GM20431 (cell line): ENCODE measurements around the gene OBP2A.

Source experiments
- in situ Hi-C: fragments of 300-500 bp; cut with MseI, MboI; formaldehyde crosslinking; loops from one replicate; pipeline ENCODE4 v1.15.0; 2020; ENCODE audit warnings: low sequenced_read_pairs; ENCODE audit not compliant: unreplicated experiment

OBP2A gene

DNA sequence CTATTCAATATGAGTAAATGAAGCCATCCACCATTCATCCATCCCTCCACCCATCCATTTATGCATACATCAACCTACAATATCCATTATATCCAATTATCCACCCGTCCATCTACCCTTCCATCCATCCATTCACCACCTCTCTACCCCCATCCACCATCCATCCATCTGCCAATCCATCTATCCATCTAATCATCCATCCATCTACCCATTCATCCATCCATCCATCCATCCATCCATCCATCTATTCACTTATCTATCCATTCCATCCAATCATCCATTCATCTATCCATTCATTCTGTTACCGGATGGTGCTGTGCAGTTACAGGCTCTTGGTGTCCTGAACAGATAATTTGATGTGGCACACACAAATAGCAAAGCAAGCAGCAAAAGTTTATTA, 26.3 kb downstream of the OBP2A start:
- in situ Hi-C loops: no loop called here

DNA sequence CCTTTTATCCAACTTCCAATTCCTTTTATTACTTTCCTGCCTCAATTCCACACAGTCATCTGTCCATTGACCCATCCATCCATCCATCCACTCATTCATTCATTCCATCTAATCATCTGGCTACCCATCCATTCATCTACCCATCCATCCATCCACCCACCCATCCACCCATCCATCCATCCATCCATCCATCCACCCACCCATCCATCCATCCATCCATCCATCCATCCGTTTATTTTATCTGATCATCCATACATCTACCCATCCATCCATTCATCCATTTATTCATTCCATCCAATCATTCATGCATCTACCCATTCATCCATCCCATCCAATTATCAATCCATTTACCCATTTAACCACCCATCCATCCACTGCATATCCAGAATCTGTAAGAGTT, 27.2 kb downstream of the OBP2A start:
- in situ Hi-C loops: no loop called here

DNA sequence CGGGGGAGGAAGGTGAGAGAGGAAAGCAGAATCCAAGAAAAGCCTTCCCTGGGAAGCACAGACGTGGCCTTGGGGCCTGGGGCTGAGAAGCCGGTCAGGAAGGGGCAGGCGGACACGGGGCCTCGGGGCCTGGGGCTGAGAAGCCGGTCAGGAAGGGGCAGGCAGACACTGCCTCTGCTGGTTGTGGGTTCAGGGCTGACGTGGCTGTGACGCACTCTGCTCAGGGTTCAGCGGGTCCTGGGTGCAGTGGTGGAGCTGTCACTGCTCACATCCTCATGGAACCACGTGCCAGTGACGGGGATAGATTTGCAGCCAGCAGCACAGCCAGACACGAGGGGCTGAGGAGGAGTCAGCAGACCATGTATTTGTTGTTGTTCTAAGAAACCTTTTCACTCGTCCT, 28.4 kb downstream of the OBP2A start:
- in situ Hi-C loops: no loop called here

DNA sequence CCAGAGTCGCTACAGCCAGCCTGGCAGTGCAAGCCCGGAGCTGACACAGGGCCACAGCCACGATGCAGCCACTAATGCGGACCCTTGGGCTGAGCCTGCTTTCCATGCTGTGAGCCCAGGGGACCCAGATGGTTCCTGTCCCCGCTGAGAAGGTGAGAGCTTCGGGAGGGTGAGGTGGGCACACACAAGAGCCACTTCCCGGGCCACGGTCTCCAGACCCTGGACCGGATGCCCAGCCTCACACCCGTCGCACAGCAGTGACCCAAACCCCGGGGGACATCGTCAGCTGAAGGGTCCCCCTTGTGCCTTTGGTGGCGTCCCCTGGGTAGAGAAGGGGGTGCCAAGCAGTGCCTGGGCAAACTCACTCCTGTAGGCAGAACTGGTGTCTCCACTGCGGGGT, 29.0 kb downstream of the OBP2A start:
- in situ Hi-C loops: no loop called here

DNA sequence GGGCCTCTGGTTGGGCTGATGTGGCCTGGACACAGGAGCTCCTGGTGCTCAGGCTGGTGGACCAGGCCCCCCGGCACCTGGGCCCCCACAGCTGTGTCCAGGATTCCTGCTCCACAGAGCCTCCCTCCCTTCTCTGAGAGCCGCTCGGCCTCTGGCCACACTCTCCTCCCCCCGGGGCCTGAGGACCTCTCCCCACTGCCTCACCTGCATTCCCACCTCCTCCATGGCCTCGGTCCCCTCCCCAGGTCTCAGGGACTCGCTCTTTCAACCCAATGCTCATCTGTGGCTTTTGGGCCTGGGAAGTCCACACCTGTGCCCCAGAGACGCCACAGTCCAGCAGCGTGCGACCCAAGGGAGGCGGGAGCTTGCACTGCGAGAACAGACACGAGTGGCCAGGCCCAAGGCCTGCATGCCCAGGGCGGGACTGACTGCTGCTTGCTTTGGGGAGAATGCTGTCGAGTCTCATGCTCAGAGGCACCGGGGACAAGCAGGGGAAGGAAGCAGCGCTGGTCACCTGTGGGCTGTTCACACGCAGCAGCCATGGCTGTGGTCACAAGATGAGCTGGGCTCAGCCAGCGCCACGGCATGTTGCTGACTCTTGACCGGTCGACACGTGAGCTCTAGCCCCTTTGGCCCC, 30.2 kb downstream of the OBP2A start:
- in situ Hi-C loops: no loop called here

DNA sequence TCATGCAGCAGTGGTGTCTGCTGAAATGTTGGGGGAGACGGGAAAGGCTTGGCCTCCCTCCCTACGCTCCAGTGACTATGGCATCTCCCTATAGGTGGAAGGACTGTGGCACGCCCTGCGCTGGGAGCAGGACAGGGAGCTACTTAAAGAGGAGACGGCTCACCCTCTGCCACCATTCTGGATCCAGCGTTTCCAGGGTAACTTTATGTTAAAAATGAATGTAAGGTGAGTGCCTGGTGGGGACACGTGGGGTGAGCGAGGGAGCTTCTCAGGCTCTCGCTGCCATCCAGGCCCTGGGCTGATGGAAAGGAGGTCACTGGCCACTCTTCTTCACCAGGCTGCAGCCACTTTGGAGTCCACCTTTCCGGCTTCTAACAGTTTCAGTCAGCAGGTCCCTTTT, 31.3 kb downstream of the OBP2A start:
- in situ Hi-C loops: no loop called here

DNA sequence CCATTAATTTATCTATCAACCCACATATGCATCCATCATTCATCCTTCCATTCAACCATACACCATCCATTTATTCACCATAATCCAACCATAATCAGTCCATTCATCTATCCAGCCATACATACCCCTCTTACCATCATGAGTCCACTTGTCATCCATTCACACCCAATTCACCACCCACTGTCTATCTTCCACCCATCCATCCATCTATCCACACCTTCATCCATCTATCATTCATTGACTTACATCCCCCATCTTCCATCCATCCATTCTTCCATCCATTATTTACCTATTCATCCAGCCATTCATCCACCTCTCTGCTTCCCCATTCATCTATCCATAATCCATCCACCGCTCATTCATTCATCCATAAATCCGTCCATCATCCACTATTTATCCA, 33.4 kb downstream of the OBP2A start:
- in situ Hi-C loops: no loop called here

DNA sequence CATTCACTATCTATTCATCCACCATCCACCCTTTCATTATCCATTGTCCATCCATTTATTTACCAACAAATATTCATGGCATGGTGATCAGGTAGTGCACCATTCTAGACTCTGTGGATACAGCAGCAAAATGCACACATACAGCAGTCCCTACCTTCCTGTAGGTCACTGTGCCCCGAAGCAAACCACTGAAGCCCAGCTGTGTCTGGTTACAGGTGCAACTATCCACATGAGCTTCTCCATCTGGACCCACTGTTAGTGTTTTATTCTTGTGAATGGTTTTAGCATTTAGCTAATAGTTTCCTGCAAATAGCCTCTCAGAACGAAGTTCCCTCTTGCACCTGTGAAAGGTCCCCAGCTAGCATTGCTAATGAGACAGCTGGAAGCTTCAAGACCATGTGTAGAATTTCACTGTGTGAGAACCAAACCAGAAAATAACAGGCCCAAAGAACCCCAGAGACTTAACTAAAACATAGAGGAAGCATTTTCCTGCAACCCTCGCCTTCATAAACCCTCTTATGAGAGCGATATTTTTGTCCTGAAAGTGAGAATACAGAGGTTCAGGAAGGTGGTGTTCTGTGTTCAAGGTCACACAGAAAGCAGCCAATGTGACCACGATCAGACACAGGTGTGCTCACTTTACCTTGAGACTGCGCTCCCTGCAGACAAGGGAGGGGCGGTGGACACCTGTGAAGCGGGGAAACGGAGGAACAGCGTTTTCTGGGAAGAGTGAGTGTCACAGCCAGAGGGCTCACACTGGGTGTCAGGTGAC, 34.1 kb downstream of the OBP2A start:
- in situ Hi-C loops: no loop called here

DNA sequence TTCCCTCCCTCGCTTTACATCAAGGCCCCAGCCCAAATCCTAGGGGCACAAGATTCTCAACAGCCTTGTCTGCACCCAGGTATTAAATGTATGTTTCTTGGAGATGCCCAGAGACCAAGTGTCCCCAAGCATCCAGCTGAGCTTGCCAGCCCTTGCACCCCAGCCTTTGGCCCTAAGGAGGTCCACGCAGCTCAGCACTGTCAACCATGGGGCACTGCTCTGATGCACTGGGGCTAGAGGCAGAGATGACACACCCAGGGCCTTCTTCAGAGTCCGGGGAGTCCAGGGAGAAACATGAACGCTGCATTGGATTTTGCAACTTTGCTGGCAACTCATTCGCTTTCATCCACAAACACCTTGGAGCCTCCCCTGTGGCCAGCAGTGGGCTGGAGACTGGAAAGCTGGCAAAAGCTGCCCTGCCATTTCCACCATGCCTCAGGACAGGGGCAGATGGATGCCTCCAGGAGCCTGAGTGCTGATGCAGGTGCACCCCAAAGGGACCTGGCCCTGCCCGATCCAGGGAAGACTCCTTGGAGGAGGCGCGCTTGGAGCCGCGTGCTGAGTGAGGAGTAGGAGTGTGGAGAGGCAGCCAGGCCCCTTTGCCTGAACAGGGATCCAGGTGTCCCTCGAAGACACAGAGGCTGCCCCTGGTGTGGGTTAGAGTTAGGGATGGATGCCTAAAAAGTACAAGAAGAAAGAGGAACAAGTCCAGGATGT, 34.9 kb downstream of the OBP2A start:
- in situ Hi-C loops: no loop called here

DNA sequence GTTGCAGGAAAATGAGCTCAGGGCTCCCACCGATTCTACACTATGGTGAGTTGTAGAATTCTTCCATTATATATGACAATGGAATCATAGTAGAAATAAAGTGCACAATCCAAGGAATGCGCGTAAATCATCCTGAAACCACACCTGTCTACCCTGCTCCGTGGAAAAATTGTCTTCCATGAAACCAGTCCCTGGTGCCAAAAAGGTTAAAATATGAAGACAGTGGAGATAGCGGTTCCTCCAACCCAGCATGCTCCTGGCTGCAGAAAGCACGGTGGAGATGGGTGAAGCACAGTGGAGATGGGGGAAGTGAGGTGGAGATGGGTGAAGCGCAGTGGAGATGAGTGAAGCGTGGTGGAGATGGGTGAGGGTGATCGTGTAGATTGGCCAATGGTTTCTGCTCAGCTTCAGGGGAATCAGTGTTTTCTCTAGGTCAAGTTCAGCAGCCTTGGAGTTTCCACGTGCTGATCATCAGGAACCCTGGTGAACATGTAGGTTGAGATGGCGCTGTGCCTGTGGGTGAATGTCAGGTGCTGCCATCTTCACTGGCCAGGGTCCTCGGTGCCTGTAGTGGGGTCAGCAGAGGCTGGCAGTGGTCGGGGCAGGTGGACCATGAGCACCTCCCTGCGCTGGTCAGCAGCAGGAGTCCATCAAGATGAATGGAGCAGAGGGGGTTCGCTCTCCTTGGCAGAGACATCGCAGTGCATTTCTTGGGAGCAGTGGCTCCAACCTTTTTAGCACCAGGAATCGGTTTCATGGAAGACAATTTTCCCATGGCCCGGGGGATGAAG, 35.9 kb downstream of the OBP2A start:
- in situ Hi-C loops: no loop called here

DNA sequence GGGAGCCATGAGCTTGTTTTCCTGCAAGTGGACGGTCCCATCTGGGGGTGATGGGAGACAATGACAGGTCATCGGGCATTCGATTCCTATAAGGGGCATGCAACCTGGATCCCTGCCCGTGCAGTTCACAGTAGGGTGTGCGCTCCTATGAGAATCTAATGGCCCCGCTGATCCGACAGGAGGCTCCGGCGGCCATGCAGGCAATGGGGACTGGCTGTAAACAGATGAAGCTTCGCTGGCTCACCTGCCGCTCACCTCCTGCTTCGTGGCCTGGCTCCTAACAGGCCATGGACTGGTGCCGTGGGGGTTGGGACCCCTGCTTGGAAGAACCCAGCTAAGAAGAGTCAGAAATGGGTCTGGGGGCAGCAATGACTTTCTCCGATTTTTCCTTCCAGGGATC, 36.6 kb downstream of the OBP2A start:
- in situ Hi-C loops: no loop called here

DNA sequence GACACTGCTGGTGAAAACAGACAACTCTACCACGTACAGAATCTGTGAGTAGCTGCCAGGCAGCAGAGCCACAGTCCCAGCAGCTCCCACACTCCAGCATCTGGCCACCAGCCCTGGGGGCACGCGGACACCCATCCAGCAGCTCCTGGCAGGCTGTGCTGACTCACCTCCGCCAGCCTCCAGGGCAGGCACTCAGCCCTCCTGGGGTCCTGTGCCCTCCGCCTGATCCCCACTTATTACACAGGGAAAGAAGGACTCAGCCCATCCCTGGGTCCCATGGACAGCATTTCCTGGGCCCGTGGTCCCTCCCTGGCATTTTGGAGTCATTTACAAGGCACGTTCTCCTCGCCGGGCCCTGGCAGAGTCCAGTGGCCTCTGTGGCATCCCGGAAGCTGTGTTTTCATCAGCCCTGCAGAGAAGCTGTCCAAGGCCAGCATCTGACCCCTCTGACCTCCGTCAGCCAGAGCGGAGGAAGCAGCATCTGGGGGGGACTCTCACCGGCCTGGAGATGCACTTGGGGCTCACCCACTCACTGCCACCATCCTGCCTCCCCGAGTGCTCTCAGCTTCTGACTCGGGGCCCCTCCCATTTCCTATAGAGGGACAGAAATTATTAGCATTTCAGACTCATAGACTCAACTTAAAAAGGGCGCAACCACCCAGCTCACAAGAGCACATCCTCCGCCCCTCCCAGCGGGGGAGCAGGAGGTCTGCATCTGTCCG, 37.2 kb downstream of the OBP2A start:
- in situ Hi-C loops: no loop called here

DNA sequence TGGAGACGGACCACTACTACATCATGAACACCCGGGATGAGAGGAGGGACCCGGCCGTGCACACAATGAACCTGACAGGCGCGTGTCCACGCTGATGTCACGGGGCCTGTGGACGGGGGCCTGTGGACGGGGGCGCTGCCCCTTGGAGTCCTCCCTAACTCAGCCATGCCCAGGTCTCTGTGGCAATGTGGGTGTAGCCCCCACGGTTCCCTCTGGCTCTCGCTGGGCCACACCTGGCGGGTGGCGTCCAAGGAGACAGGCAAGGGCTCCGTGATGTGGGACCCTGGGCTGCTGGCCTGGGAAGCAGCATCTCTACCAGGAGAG, 37.7 kb downstream of the OBP2A start:
- in situ Hi-C loops: no loop called here

DNA sequence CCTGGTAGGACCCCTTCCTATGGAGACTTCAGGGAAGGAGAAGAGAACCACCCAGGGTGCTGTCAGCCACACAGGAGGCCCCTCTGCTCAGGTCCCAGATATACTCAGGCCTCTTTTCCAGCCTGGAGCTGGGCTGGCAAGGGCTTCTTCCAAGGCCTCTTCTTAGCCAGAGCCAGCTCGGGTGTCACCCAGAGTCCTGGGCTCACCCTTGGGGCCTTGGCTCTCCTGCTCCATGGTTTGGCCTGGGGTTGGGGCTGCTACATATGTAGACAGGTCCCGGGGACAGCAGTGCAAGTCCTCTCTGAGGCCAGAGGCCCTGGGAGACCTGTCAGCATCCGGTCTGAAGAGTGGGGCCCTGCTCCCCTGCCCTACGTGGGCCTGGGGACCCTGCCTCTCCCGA, 38.4 kb downstream of the OBP2A start:
- in situ Hi-C loops: no loop called here

DNA sequence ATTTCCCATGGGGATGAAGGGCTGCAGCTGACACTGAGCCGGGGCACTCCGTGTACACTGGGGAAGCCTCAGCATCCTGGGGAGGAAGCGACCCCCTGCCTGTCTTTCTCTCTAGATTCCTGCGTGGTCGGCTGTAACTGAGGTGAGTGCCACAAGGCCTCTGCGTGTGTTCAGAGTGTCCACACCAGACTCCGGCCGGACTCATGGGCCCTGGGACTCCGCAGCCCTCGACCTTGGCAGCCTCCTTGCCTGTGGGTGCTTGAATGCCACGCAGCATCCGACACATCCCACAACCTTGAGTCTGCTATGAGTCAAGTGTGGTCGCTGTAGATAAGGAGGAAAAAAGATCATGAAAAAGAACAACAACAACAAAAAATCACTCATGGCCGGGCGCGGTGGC, 39.0 kb downstream of the OBP2A start:
- in situ Hi-C loops: no loop called here

DNA sequence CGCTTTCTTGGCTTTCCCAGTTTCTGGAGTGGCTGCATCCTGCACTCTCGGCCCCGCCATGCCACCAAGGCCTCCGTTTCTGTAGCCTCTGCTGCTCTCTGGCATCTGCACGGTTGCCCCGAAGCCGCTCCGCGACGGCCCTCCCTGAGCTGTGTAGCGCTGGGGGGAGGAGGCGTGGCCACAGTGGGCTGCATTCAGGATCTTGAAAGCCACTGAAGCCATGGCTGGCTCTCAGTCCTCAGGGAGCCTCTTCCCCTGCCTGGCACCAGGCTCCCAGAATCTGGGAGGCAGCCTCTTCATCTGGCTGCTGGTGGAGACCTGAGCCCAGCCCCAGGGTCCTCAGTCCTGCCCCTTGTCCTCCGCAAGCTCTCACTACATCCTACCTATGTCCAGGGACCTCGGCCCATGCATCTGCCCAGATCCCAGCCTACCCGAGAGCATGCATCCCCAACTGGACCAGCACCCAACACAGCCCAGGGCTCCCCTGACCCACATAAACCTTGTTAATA, 40.7 kb downstream of the OBP2A start:
- in situ Hi-C loops: no loop called here

DNA sequence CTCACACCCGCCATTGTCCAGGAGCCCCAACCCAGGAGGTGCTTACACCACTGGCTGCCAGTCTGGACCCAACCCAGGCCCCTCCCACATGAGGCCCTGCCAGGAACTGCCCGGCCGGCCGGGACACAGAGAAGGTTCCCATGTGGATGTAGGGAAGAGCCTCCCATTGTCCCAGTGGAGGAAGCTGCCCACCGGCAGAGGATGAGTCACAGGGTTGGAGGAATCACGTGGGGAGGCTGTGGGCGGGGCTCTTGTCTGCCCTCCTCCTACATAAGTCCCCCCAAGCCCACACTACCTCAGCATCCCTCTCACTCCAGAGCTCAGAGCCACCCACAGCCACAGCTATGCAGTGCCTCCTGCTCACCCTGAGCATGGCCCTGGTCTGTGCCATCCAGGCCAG, 41.7 kb downstream of the OBP2A start:
- in situ Hi-C loops: no loop called here

DNA sequence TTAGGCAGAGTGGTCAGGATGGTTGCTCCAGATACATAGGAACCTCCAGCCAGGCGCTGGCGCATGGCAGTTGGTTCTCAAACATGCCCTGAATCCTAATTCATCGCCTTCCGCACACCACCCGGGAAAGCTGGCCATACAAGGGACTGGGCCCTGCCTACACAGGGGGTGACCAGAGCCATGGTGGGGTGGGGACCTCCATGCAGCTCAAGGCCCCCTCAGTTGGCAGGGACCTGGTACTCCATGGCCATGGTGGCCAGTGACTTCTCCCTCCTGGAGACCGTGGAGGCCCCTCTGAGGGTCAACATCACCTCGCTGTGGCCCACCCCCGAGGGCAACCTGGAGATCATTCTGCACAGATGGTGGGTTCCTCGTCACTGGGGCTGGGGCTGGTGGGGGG, 42.4 kb downstream of the OBP2A start:
- in situ Hi-C loops: no loop called here

DNA sequence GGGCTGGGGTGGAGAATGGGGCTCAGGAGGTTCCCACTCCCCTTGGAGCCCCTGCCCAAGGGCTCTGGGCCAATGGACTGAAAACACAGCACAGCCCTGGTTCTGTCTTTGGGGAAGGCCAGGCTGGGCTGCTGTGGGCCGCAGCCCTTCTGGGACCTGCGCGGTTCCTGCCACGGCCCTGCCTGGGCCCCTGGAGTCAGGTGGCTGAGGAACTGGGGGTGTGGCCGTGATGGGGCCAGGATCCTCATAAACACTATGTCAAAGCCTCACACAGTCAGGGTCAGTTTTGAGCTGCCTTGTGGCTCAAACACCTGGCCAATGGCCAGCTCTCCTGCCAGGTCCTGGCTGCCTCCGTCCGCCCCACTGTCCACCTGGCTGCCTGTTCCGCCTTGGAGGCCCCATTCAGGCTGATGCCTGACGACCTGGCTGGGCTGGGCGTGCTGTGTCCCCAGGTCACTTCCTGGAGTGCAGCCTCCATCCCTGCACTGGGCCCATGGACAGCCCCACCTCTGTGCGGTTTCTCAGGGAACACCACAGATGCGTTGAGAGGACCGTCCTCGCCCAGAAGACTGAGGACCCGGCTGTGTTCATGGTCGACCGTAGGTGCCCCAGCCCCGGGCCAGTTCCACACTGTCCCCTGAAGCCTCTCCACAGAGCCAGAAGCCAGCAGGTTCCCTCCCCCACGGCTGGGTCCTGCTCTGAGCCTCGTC, 43.1 kb downstream of the OBP2A start:
- in situ Hi-C loops: no loop called here
